Endothelial cell of umbilical vein (primary cell): ENCODE data around the gene KDM4C. TPM values are rescaled to one million over a fixed set of nuclear protein-coding genes. Genes with fewer than 3 reads are reported as not detected.

Experiments
- BruUV-seq: library from RNA; stranded (reverse); fragments of 400-500 nt; replicated peaks from 2 replicates; lab custom pipeline; 2021; lab: Mats Ljungman, UMichigan
- CTCF ChIA-PET: fragments of 300-600, 350-600 bp; sonication (Branson Sonifier 250); formaldehyde crosslinking; loops from one replicate; lab custom pipeline; 2021; ENCODE audit warnings: antibody characterized with exemption, inconsistent platforms; lab: Charles Lee
- POLR2A ChIA-PET: fragments of 300-600, 350-600 bp; sonication (Branson Sonifier 250); formaldehyde crosslinking; loops from one replicate; lab custom pipeline; 2021; ENCODE audit warnings: antibody characterized with exemption, inconsistent platforms; lab: Charles Lee
- DNase-seq: peaks from one replicate; pipeline ENCODE4 v3.0.0-alpha.2; 2011; ENCODE audit warnings: low read depth, low spot score
- FAIRE-seq: peaks from 2 replicates; lab custom pipeline; 2011; peaks lifted over from hg19 to GRCh38; lab: Jason Lieb, UNC
- H2AFZ ChIP-seq: 2 replicates; pipeline ENCODE4 v1.6.0; 2012; ENCODE audit warnings: low read depth, low read length, control low read depth, inconsistent platforms
- H3K27ac ChIP-seq: 2 replicates; pipeline ENCODE4 v1.5.1; 2011; ENCODE audit warnings: low read depth, mild to moderate bottlenecking, control low read depth, low read length, moderate library complexity; ENCODE audit not compliant: insufficient read depth
- H3K27me3 ChIP-seq, 2 experiments: 2 replicates each; pipeline versions ENCODE4 v1.6.0 to v1.6.1; 2011; ENCODE audit warnings: low read length in 2 of 2, mixed read lengths in 1 of 2; ENCODE audit not compliant: control insufficient read depth in 2 of 2, insufficient read depth in 2 of 2
- H3K36me3 ChIP-seq, 2 experiments: 2 replicates in 1 of 2; 3 replicates in 1 of 2; pipeline ENCODE4 v1.5.1; 2011; ENCODE audit warnings: low read length in 2 of 2, mild to moderate bottlenecking in 1 of 2, moderate library complexity in 1 of 2; ENCODE audit not compliant: control insufficient read depth in 2 of 2, insufficient read depth in 2 of 2; ENCODE audit errors: extremely low read depth in 1 of 2
- H3K4me1 ChIP-seq: 3 replicates; pipeline ENCODE4 v1.5.1; 2011; ENCODE audit warnings: mild to moderate bottlenecking, low read length; ENCODE audit not compliant: control insufficient read depth, insufficient read depth; ENCODE audit errors: extremely low read depth
- H3K4me2 ChIP-seq: 2 replicates; pipeline ENCODE4 v1.6.1; 2011; ENCODE audit warnings: low read length, control low read depth, mixed read lengths; ENCODE audit not compliant: insufficient read depth
- H3K4me3 ChIP-seq, 3 experiments: fragments of 200-600 bp in 1 of 3; sonication (generic), shearing (Covaris generic) in 1 of 3; replicated peaks in 1 of 3; 2 replicates each; pipeline ENCODE4 v1.5.1; 2011 to 2016; ENCODE audit warnings: control low read depth in 3 of 3, low read length in 3 of 3, mild to moderate bottlenecking in 2 of 3, inconsistent platforms in 1 of 3, low read depth in 1 of 3, moderate library complexity in 1 of 3; ENCODE audit not compliant: insufficient read depth in 1 of 3
- H3K79me2 ChIP-seq: 2 replicates; pipeline ENCODE4 v1.6.0; 2012; ENCODE audit warnings: low read length, inconsistent platforms; ENCODE audit not compliant: control insufficient read depth, insufficient read depth
- H3K9ac ChIP-seq: replicated peaks from 2 replicates; pipeline ENCODE3; 2011; ENCODE audit warnings: low read length, control low read depth; ENCODE audit not compliant: insufficient read depth; ENCODE audit errors: extremely low read depth
- H3K9me1 ChIP-seq: replicated peaks from 3 replicates; pipeline ENCODE4 v1.6.0; 2011; ENCODE audit warnings: mild to moderate bottlenecking, low read length; ENCODE audit not compliant: control insufficient read depth, insufficient read depth; ENCODE audit errors: extremely low read depth
- H3K9me3 ChIP-seq: replicated peaks from 2 replicates; pipeline ENCODE4 v1.5.1; 2012; ENCODE audit warnings: low read length, inconsistent platforms; ENCODE audit not compliant: control insufficient read depth, insufficient read depth
- H4K20me1 ChIP-seq: replicated peaks from 2 replicates; pipeline ENCODE3; 2011; ENCODE audit warnings: mild to moderate bottlenecking, low read length; ENCODE audit not compliant: control insufficient read depth, insufficient read depth; ENCODE audit errors: extremely low read depth
- EZH2 ChIP-seq: IDR thresholded peaks from 2 replicates; pipeline ENCODE4 v1.6.1; 2012; ENCODE audit warnings: borderline replicate concordance, low read depth, mild to moderate bottlenecking, moderate library complexity, low read length, inconsistent platforms; ENCODE audit not compliant: severe bottlenecking
- FOS ChIP-seq: IDR thresholded peaks from 2 replicates; pipeline ENCODE4 v1.6.1; 2011; ENCODE audit warnings: mild to moderate bottlenecking, low read length, moderate library complexity, borderline replicate concordance; ENCODE audit not compliant: insufficient read depth
- GATA2 ChIP-seq: IDR thresholded peaks from 2 replicates; pipeline ENCODE4 v1.7.0; 2011; ENCODE audit warnings: low read depth, mild to moderate bottlenecking, moderate library complexity, mixed read lengths, low read length; ENCODE audit not compliant: insufficient read length, insufficient read depth
- JUN ChIP-seq: IDR thresholded peaks from 2 replicates; pipeline ENCODE4 v1.6.1; 2011; ENCODE audit warnings: borderline replicate concordance, low read depth; ENCODE audit not compliant: insufficient read length, insufficient read depth
- MAX ChIP-seq: IDR thresholded peaks from 2 replicates; pipeline ENCODE4 v1.6.1; 2011; ENCODE audit not compliant: insufficient read depth, insufficient read length
- MYC ChIP-seq: IDR thresholded peaks from one replicate; pipeline ENCODE4 v1.6.1; 2011; ENCODE audit warnings: mild to moderate bottlenecking, low read depth, low read length
- POLR2A ChIP-seq: IDR thresholded peaks from 2 replicates; pipeline ENCODE4 v1.6.1; 2012; ENCODE audit warnings: low read depth, mild to moderate bottlenecking, control low read depth, low read length
- POLR2AphosphoS5 ChIP-seq: IDR thresholded peaks from 2 replicates; pipeline ENCODE4 v1.6.1; 2012; ENCODE audit warnings: low read depth, mild to moderate bottlenecking, control low read depth, low read length, moderate library complexity; ENCODE audit not compliant: insufficient read depth
- dilution Hi-C: fragments of 300-500 bp; cut with MboI; formaldehyde crosslinking; loops from one replicate; pipeline ENCODE4 v1.15.0; 2019; ENCODE audit warnings: low sequenced_read_pairs; ENCODE audit not compliant: extremely low pct_ligation_motif_present
- intact Hi-C: fragments of 100-400 bp; cut with micrococcal nuclease; formaldehyde crosslinking; loops from one replicate; pipeline ENCODE4 v1.10.0; 2022
- polyA plus RNA-seq, 4 experiments: library from polyadenylated mRNA; depleted of rRNA in 3 of 4; stranded (reverse) in 3 of 4; unstranded in 1 of 4; fragments of >200 nt; gene quantifications; 2 replicates each; pipeline versions ENCODE4 v1.2.1 to v1.2.3, GENCODE V29; 2011 to 2012; ENCODE audit warnings: missing spikeins in 1 of 4
- total RNA-seq: library from RNA; stranded (reverse); gene quantifications from 2 replicates; pipeline ENCODE4 v1.2.3, GENCODE V29; 2021
- TF ChIP-seq, protein P1 (sequence below), 2 donors: IDR thresholded peaks; 1 replicate in 1 of 2; 2 replicates in 1 of 2; pipeline ENCODE4 v1.5.1; 2011; ENCODE audit warnings: low read length in 2 of 2, mild to moderate bottlenecking in 2 of 2, moderate library complexity in 2 of 2, control low read depth in 1 of 2, inconsistent platforms in 1 of 2, low read depth in 1 of 2; ENCODE audit not compliant: insufficient read depth in 1 of 2; ENCODE audit errors: extremely low read depth in 1 of 2

The KDM4C gene
- total and polyA plus RNA-seq, 2 donors (not counting 3 experiments of a cell fraction or from before 2014, with no cell fraction given): 5.4 to 15.0 TPM

DNA sequence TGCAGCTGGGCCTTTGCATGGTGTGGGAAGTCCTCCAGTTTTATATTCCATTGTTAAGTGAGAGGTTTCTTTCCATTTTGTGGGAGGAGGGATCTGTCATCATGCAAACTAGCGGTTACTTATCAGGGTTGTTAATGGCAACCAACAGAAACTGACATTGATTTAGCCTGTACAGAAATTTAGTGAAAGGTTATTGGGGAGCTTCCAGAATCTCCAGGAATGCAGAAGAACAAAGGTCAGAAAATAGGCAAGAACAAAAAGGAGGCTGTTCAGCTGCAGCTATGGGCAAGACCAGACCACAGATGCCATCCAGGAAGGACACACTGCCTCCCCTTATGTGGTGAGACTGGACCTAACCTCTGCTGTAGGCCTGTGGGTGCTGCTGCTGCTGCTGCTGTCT lies 395.8 kb downstream of the KDM4C start:
- ChIA-PET POLR2A (no interaction called here), CTCF (no interaction called here)
- no TSS peak for BruUV-seq
- dilution Hi-C loops: no loop called here
- H3K9me3 ChIP-seq: no peaks in the 10 kb centered on the region
- no peak overlapping the region for H2AFZ ChIP-seq
- DNase-seq (no peak), FAIRE-seq (no peak)
- no peaks in the 10 kb centered on the region for H3K79me2 ChIP-seq
- H3K9me1 ChIP-seq: no peaks in the 10 kb centered on the region
- no peak overlapping the region for H3K27ac ChIP-seq
- peaks cover 0 to 2% of the 10 kb centered on the region in 2 experiments for H3K36me3 ChIP-seq
- no peaks in the 10 kb centered on the region for H4K20me1 ChIP-seq
- intact Hi-C loops: no loop called here
- H3K27me3 ChIP-seq: no peaks in the 10 kb centered on the region
- no peak overlapping the region for H3K4me2 ChIP-seq
- H3K9ac ChIP-seq: no peak overlapping the region
- H3K4me3 ChIP-seq: no peak overlapping the region
- no peaks in the 10 kb centered on the region for H3K4me1 ChIP-seq
- TF ChIP-seq FOS (no peak), EZH2 (no peak), MYC (no peak)
- TF ChIP-seq, protein P1, sequence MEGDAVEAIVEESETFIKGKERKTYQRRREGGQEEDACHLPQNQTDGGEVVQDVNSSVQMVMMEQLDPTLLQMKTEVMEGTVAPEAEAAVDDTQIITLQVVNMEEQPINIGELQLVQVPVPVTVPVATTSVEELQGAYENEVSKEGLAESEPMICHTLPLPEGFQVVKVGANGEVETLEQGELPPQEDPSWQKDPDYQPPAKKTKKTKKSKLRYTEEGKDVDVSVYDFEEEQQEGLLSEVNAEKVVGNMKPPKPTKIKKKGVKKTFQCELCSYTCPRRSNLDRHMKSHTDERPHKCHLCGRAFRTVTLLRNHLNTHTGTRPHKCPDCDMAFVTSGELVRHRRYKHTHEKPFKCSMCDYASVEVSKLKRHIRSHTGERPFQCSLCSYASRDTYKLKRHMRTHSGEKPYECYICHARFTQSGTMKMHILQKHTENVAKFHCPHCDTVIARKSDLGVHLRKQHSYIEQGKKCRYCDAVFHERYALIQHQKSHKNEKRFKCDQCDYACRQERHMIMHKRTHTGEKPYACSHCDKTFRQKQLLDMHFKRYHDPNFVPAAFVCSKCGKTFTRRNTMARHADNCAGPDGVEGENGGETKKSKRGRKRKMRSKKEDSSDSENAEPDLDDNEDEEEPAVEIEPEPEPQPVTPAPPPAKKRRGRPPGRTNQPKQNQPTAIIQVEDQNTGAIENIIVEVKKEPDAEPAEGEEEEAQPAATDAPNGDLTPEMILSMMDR (IDR thresholded peaks at IDR 0.05; ENCODE audit: extremely low read depth in 1 of 2, insufficient read depth in 1 of 2, low read depth in 1 of 2, low read length in 2 of 2): no peak

GRCh38 chr9:7154003-7154619 lies 396.3 kb downstream of the KDM4C start:
- intact Hi-C loops: no loop called here
- DNase-seq (no peak), FAIRE-seq (no peak)
- Histone ChIP-seq H3K36me3 (peaks cover 0 to 2% of the 10 kb centered on the region in 2 experiments), H3K9me1 (no peaks in the 10 kb centered on the region), H2AFZ (no peak overlapping the region), H3K9ac (no peak overlapping the region), H3K79me2 (no peaks in the 10 kb centered on the region), H3K4me2 (no peak overlapping the region), H3K9me3 (no peaks in the 10 kb centered on the region), H3K4me1 (no peaks in the 10 kb centered on the region), H4K20me1 (no peaks in the 10 kb centered on the region), H3K4me3 (no peak overlapping the region), H3K27ac (no peak overlapping the region), H3K27me3 (no peaks in the 10 kb centered on the region)
- BruUV-seq: no TSS peak
- ChIA-PET POLR2A (no interaction called here), CTCF (no interaction called here)
- TF ChIP-seq, protein P1 (IDR thresholded peaks at IDR 0.05; ENCODE audit: extremely low read depth in 1 of 2, insufficient read depth in 1 of 2, low read depth in 1 of 2, low read length in 2 of 2): no peak
- TF ChIP-seq JUN (no peak), POLR2A (no peak), GATA2 (no peak), MAX (no peak), FOS (no peak), POLR2AphosphoS5 (no peak), EZH2 (no peak), MYC (no peak)
- dilution Hi-C loops: no loop called here
